Endodermal cell (in vitro differentiated cells): Measurements from ENCODE around the gene GALM. TPM values are rescaled to one million over a fixed set of nuclear protein-coding genes. Genes with fewer than 3 reads are reported as not detected.

Experiments
- DNase-seq: peaks from one replicate; pipeline ENCODE4 v3.0.0-alpha.2; 2017
- H3K27ac ChIP-seq: 2 replicates; pipeline ENCODE4 v1.5.1; 2013; ENCODE audit warnings: mild to moderate bottlenecking, low read depth, low read length, moderate library complexity
- H3K27me3 ChIP-seq: 2 replicates; pipeline ENCODE4 v1.6.1; 2013; ENCODE audit warnings: mild to moderate bottlenecking, low read length, moderate library complexity; ENCODE audit not compliant: insufficient read depth, control insufficient read depth, poor library complexity, severe bottlenecking
- H3K36me3 ChIP-seq: 2 replicates; pipeline ENCODE4 v1.7.0; 2013; ENCODE audit warnings: mild to moderate bottlenecking, low read length, moderate library complexity; ENCODE audit not compliant: control insufficient read depth, insufficient read depth
- H3K4me1 ChIP-seq: one replicate; pipeline ENCODE4 v1.7.0; 2013; ENCODE audit warnings: low read length; ENCODE audit not compliant: control insufficient read depth, insufficient read depth
- H3K4me3 ChIP-seq: 2 replicates; pipeline ENCODE4 v1.5.1; 2013; ENCODE audit warnings: mild to moderate bottlenecking, low read length, moderate library complexity
- H3K9ac ChIP-seq: 2 replicates; pipeline ENCODE4 v1.6.1; 2013; ENCODE audit warnings: mild to moderate bottlenecking, low read length, moderate library complexity; ENCODE audit not compliant: poor library complexity, severe bottlenecking; ENCODE audit errors: extremely low read depth
- H3K9me3 ChIP-seq: 2 replicates; pipeline ENCODE4 v1.6.1; 2013; ENCODE audit warnings: mild to moderate bottlenecking, low read length, moderate library complexity; ENCODE audit not compliant: control insufficient read depth
- H3K27ac Mint-ChIP-seq: 2 replicates; pipeline ENCODE4 v1.8.0; 2020; ENCODE audit warnings: mixed read lengths
- H3K27me3 Mint-ChIP-seq: 2 replicates; pipeline ENCODE4 v1.8.0; 2021; ENCODE audit warnings: mild to moderate bottlenecking, mixed read lengths; ENCODE audit not compliant: insufficient read depth
- H3K36me3 Mint-ChIP-seq: 2 replicates; pipeline ENCODE4 v1.8.0; 2020; ENCODE audit warnings: low read depth, mixed read lengths
- H3K4me1 Mint-ChIP-seq: 2 replicates; pipeline ENCODE4 v1.8.0; 2020; ENCODE audit warnings: mixed read lengths
- H3K4me3 Mint-ChIP-seq: 2 replicates; pipeline ENCODE4 v1.8.0; 2020; ENCODE audit warnings: mild to moderate bottlenecking, moderate library complexity, mixed read lengths
- H3K9me3 Mint-ChIP-seq: 2 replicates; pipeline ENCODE4 v1.8.0; 2020; ENCODE audit warnings: mild to moderate bottlenecking, mixed read lengths
- CTCF ChIP-seq: fragments of 200-600 bp; sonication (generic); conservative IDR thresholded peaks from 2 replicates; pipeline ENCODE4 v1.5.0; 2021; ENCODE audit warnings: antibody characterized with exemption, mild to moderate bottlenecking
- WGBS, 2 experiments: methylation state at CpG; one replicate each; pipeline versions ENCODE4 v1.1.5 to v1.1.7; 2013; ENCODE audit warnings: missing lambda C conversion rate in 2 of 2, mixed read lengths in 1 of 2; ENCODE audit not compliant: insufficient coverage in 1 of 2, insufficient read length in 1 of 2; 5-methylcytosine and 5-hydroxymethylcytosine counted together
- total RNA-seq, 2 donors: library from RNA; stranded (reverse); fragmentation: NEBNext Ultra II Directional in 1 of 2; extraction: Animal tissue kit (Norgen Biotek cat#: 25700) in 1 of 2; gene quantifications; 2 replicates in 1 of 2; 3 replicates in 1 of 2; pipeline ENCODE4 v1.2.1, GENCODE V29; 2021

Gene GALM
- total RNA-seq, 2 donors from 2014 or later = 14.2 to 16.2 TPM

- H3K27ac ChIP-seq = no peak overlapping the region
- H3K27ac Mint-ChIP-seq = no peak overlapping the region
- H3K4me3 ChIP-seq = no peak overlapping the region
- WGBS, 2 experiments = 93 to 98% methylated on average over 4 to 5 of the region's 5 CpGs
- no peaks in the 10 kb centered on the region for H3K9me3 Mint-ChIP-seq
- H3K27me3 Mint-ChIP-seq = no peaks in the 10 kb centered on the region
- no peaks in the 10 kb centered on the region for H3K36me3 Mint-ChIP-seq
- no peak overlapping the region for H3K4me3 Mint-ChIP-seq
- H3K4me1 Mint-ChIP-seq = no peaks in the 10 kb centered on the region
- H3K27me3 ChIP-seq = no peaks in the 10 kb centered on the region
- no peaks in the 10 kb centered on the region for H3K9me3 ChIP-seq
- H3K9ac ChIP-seq = no peak overlapping the region
- no peaks in the 10 kb centered on the region for H3K36me3 ChIP-seq
- no peak for DNase-seq
- no peaks in the 10 kb centered on the region for H3K4me1 ChIP-seq
- TF ChIP-seq CTCF = no peak
Observed at GRCh38 chr2:38765551-38765950, 99.6 kb downstream of the GALM start.

GRCh38 chr2:38771632-38772031, 105.7 kb downstream of the GALM start:
- H3K9ac ChIP-seq = no peak overlapping the region
- no peaks in the 10 kb centered on the region for H3K4me1 ChIP-seq
- no peaks in the 10 kb centered on the region for H3K36me3 ChIP-seq
- H3K27ac Mint-ChIP-seq = no peak overlapping the region
- no peaks in the 10 kb centered on the region for H3K9me3 Mint-ChIP-seq
- H3K27ac ChIP-seq = no peak overlapping the region
- no peak for TF ChIP-seq CTCF
- H3K27me3 ChIP-seq = peaks cover 15% of the 10 kb centered on the region
- no peak overlapping the region for H3K4me3 ChIP-seq
- no peaks in the 10 kb centered on the region for H3K4me1 Mint-ChIP-seq
- DNase-seq = no peak
- H3K36me3 Mint-ChIP-seq = no peaks in the 10 kb centered on the region
- peaks cover 15% of the 10 kb centered on the region for H3K27me3 Mint-ChIP-seq
- H3K9me3 ChIP-seq = no peaks in the 10 kb centered on the region
- 91 to 96% methylated on average over 3 to 5 of the region's 5 CpGs for WGBS, 2 experiments
- H3K4me3 Mint-ChIP-seq = no peak overlapping the region

- Histone ChIP-seq H3K27me3 (peaks cover 22% of the 10 kb centered on the region), H3K4me1 (peaks cover 3% of the 10 kb centered on the region), H3K4me3 (no peak overlapping the region), H3K9me3 (no peaks in the 10 kb centered on the region), H3K9ac (no peak overlapping the region), H3K36me3 (no peaks in the 10 kb centered on the region), H3K27ac (no peak overlapping the region)
- Mint-ChIP-seq H3K9me3 (no peaks in the 10 kb centered on the region), H3K27ac (no peak overlapping the region), H3K36me3 (no peaks in the 10 kb centered on the region), H3K4me3 (no peak overlapping the region), H3K4me1 (peaks cover 9% of the 10 kb centered on the region), H3K27me3 (peaks cover 18% of the 10 kb centered on the region)
- 90 to 92% methylated on average over 12 to 17 of the region's 17 CpGs for WGBS, 2 experiments
- TF ChIP-seq CTCF = no peak
- DNase-seq = no peak
Observed at GRCh38 chr2:38775097-38775920, 109.4 kb downstream of the GALM start.
